Kidney epithelial cell (primary cell): ENCODE results near the gene WBP1L. TPM values are rescaled to one million over a fixed set of nuclear protein-coding genes. Genes with fewer than 3 reads are reported as not detected.
"Not testable (repeated sequence)": the region's sequence is repeated elsewhere in the genome, so short reads cannot be mapped to it uniquely, and the experiment has no call there.

ENCODE experiments used
- DNase-seq: peaks from one replicate; pipeline ENCODE4 v3.0.0-alpha.2; 2010; ENCODE audit warnings: low read depth
- H3K27me3 ChIP-seq: 2 replicates; pipeline ENCODE4 v1.6.0; 2011; ENCODE audit warnings: low read length; ENCODE audit not compliant: control insufficient read depth, insufficient read depth
- H3K36me3 ChIP-seq: 2 replicates; pipeline ENCODE4 v1.5.1; 2011; ENCODE audit warnings: low read length; ENCODE audit not compliant: control insufficient read depth, insufficient read depth
- H3K4me3 ChIP-seq: 2 replicates; pipeline ENCODE4 v1.5.1; 2011; ENCODE audit warnings: low read depth, mild to moderate bottlenecking, control low read depth, low read length
- CTCF ChIP-seq: IDR thresholded peaks from 2 replicates; pipeline ENCODE4 v1.5.1; 2011; ENCODE audit warnings: mild to moderate bottlenecking, moderate library complexity, low read length, control low read depth, inconsistent platforms; ENCODE audit not compliant: insufficient read depth, poor library complexity, severe bottlenecking
- total RNA-seq: library from RNA; depleted of rRNA; stranded (reverse); fragments of >200 nt; gene quantifications from 2 replicates; pipeline ENCODE4 v1.2.3, GENCODE V29; 2015

Gene WBP1L
- total RNA-seq, 1 donor from 2014 or later = 67.1 TPM

- no peak for TF ChIP-seq CTCF
- DNase-seq = no peak
- no peak overlapping the region for H3K4me3 ChIP-seq
- no peaks in the 10 kb centered on the region for H3K36me3 ChIP-seq
- H3K27me3 ChIP-seq = peaks cover 10% of the 10 kb centered on the region
Observed at GRCh38 chr10:102832987-102833386, 89.2 kb downstream of the WBP1L start.

- no peak for DNase-seq
- Histone ChIP-seq H3K27me3 (peaks cover 10% of the 10 kb centered on the region), H3K36me3 (no peaks in the 10 kb centered on the region), H3K4me3 (no peak overlapping the region)
- TF ChIP-seq CTCF = no peak
Observed at GRCh38 chr10:102834143-102834542, 90.4 kb downstream of the WBP1L start.

- DNase-seq = no peak
- TF ChIP-seq CTCF = peak; percentile 81
- Histone ChIP-seq H3K4me3 (no peak overlapping the region), H3K27me3 (peaks cover 10% of the 10 kb centered on the region), H3K36me3 (no peaks in the 10 kb centered on the region)
Observed at GRCh38 chr10:102835007-102835482, 91.3 kb downstream of the WBP1L start.

- TF ChIP-seq CTCF = no peak
- Histone ChIP-seq H3K27me3 (peaks cover 5% of the 10 kb centered on the region), H3K4me3 (no peak within 1 kb of the TSS), H3K36me3 (no peaks in the 10 kb centered on the region)
- DNase-seq = no peak
Observed at GRCh38 chr10:102837230-102837721, 93.5 kb downstream of the WBP1L start, which contains the start of gene CYP17A1. Gene CYP17A1 (minus strand): TSS chr10:102837413. CDS start chr10:102837361, 52 bp downstream.

- DNase-seq, H3K36me3 ChIP-seq, H3K27me3 ChIP-seq, H3K4me3 ChIP-seq: not testable (repeated sequence)
Observed at GRCh38 chr10:102838276-102838927, 94.7 kb downstream of the WBP1L start.

GRCh38 chr10:102841827-102842345, 98.1 kb downstream of the WBP1L start:
- DNase-seq = no peak
- Histone ChIP-seq H3K27me3 (no peaks in the 10 kb centered on the region), H3K4me3 (no peak overlapping the region), H3K36me3 (no peaks in the 10 kb centered on the region)
- no peak for TF ChIP-seq CTCF

GRCh38 chr10:102843139-102843538, 99.4 kb downstream of the WBP1L start:
- H3K4me3 ChIP-seq, H3K36me3 ChIP-seq, DNase-seq, H3K27me3 ChIP-seq: not testable (repeated sequence)

- H3K4me3 ChIP-seq, H3K36me3 ChIP-seq, DNase-seq, H3K27me3 ChIP-seq: not testable (repeated sequence)
Observed at GRCh38 chr10:102844190-102844776, 100.5 kb downstream of the WBP1L start.
